Measurements from ENCODE around the gene TLCD5. TPM values are rescaled to one million over a fixed set of nuclear protein-coding genes. Genes with fewer than 3 reads are reported as not detected.

The TLCD5 gene
- total RNA-seq, 6 experiments from 2014 or later: 7.8 to 10.2 (median 8.6) TPM

- DNase-seq: no peak
- H3K27me3 Mint-ChIP-seq (ENCODE audit: insufficient read depth): peaks cover 27% of the 10 kb centered on the region
- no peak overlapping the region for H3K27ac Mint-ChIP-seq
- H3K4me3 Mint-ChIP-seq: no peak overlapping the region
- no peaks in the 10 kb centered on the region for H3K9me3 Mint-ChIP-seq
- H3K36me3 Mint-ChIP-seq (ENCODE audit: low read depth): no peaks in the 10 kb centered on the region
- no peak for TF ChIP-seq CTCF (IDR thresholded peaks at IDR 0.05)
- peaks cover 19% of the 10 kb centered on the region for H3K4me1 Mint-ChIP-seq (ENCODE audit: low read depth)
Measured at GRCh38 chr11:120284272-120284671, 40.8 kb upstream of the TLCD5 start.

- H3K36me3 Mint-ChIP-seq (ENCODE audit: low read depth): no peaks in the 10 kb centered on the region
- H3K4me1 Mint-ChIP-seq (ENCODE audit: low read depth): peaks cover 19% of the 10 kb centered on the region
- H3K27me3 Mint-ChIP-seq (ENCODE audit: insufficient read depth): peaks cover 28% of the 10 kb centered on the region
- no peak for TF ChIP-seq CTCF (IDR thresholded peaks at IDR 0.05)
- no peak overlapping the region for H3K4me3 Mint-ChIP-seq
- H3K27ac Mint-ChIP-seq: no peak overlapping the region
- H3K9me3 Mint-ChIP-seq: no peaks in the 10 kb centered on the region
- no peak for DNase-seq
Measured at GRCh38 chr11:120285256-120285655, 39.8 kb upstream of the TLCD5 start.

- DNase-seq: no peak
- H3K27me3 Mint-ChIP-seq (ENCODE audit: insufficient read depth): peaks cover 29% of the 10 kb centered on the region
- TF ChIP-seq CTCF (IDR thresholded peaks at IDR 0.05): no peak
Measured at GRCh38 chr11:120288021-120288420, 37.1 kb upstream of the TLCD5 start.

GRCh38 chr11:120289426-120289825, 35.7 kb upstream of the TLCD5 start:
- no peak overlapping the region for H3K4me3 Mint-ChIP-seq
- H3K36me3 Mint-ChIP-seq (ENCODE audit: low read depth): no peaks in the 10 kb centered on the region
- no peaks in the 10 kb centered on the region for H3K9me3 Mint-ChIP-seq
- H3K4me1 Mint-ChIP-seq (ENCODE audit: low read depth): peaks cover 15% of the 10 kb centered on the region
- DNase-seq: no peak
- H3K27ac Mint-ChIP-seq: no peak overlapping the region
- peaks cover 31% of the 10 kb centered on the region for H3K27me3 Mint-ChIP-seq (ENCODE audit: insufficient read depth)
- TF ChIP-seq CTCF (IDR thresholded peaks at IDR 0.05): no peak

More at GRCh38 chr11:120288021-120288420, 37.1 kb upstream of the TLCD5 start:
- no peak overlapping the region for H3K4me3 Mint-ChIP-seq
- H3K27ac Mint-ChIP-seq: no peak overlapping the region
- H3K9me3 Mint-ChIP-seq: no peaks in the 10 kb centered on the region
- H3K4me1 Mint-ChIP-seq (ENCODE audit: low read depth): peaks cover 15% of the 10 kb centered on the region
- no peaks in the 10 kb centered on the region for H3K36me3 Mint-ChIP-seq (ENCODE audit: low read depth)

GRCh38 chr11:120290956-120291355, 34.1 kb upstream of the TLCD5 start:
- TF ChIP-seq CTCF (IDR thresholded peaks at IDR 0.05): no peak
- Mint-ChIP-seq H3K27me3 (ENCODE audit: insufficient read depth) (peaks cover 40% of the 10 kb centered on the region), H3K27ac (no peak overlapping the region), H3K4me1 (ENCODE audit: low read depth) (peaks cover 17% of the 10 kb centered on the region), H3K4me3 (no peak overlapping the region), H3K9me3 (no peaks in the 10 kb centered on the region), H3K36me3 (ENCODE audit: low read depth) (no peaks in the 10 kb centered on the region)
- DNase-seq: no peak

Measured in HFFc6 (cell line).